Esophagus (tissue), 2 donors: ENCODE data around the gene LRFN4. TPM values are rescaled to one million over a fixed set of nuclear protein-coding genes. Genes with fewer than 3 reads are reported as not detected.

Experiments
- H3K27ac ChIP-seq, 2 donors: one replicate each; pipeline ENCODE4 v1.5.1; 2013; ENCODE audit warnings: low read depth in 2 of 2, mild to moderate bottlenecking in 2 of 2, inconsistent platforms in 1 of 2, low read length in 1 of 2, moderate library complexity in 1 of 2
- H3K27me3 ChIP-seq, 2 donors: one replicate each; pipeline ENCODE4 v1.6.1; 2013; ENCODE audit warnings: low read length in 2 of 2, control low read depth in 1 of 2, mild to moderate bottlenecking in 1 of 2; ENCODE audit not compliant: insufficient read depth in 2 of 2, control insufficient read depth in 1 of 2
- H3K36me3 ChIP-seq, 2 donors: one replicate each; pipeline ENCODE4 v1.6.1; 2013; ENCODE audit warnings: low read length in 1 of 2; ENCODE audit not compliant: control insufficient read depth in 2 of 2, insufficient read depth in 2 of 2
- H3K4me1 ChIP-seq, 2 donors: one replicate each; pipeline ENCODE4 v1.6.1; 2013; ENCODE audit warnings: low read length in 1 of 2; ENCODE audit not compliant: control insufficient read depth in 2 of 2, insufficient read depth in 2 of 2
- H3K4me3 ChIP-seq, 2 donors: one replicate each; pipeline ENCODE4 v1.5.1; 2013; ENCODE audit warnings: low read length in 2 of 2, mild to moderate bottlenecking in 2 of 2, low read depth in 1 of 2, moderate library complexity in 1 of 2
- H3K9me3 ChIP-seq, 2 donors: one replicate each; pipeline ENCODE4 v1.6.1; 2013; ENCODE audit warnings: mild to moderate bottlenecking in 2 of 2, low read depth in 1 of 2, low read length in 1 of 2, moderate library complexity in 1 of 2; ENCODE audit not compliant: control insufficient read depth in 2 of 2, insufficient read depth in 1 of 2
- WGBS, 2 donors: extraction: QIAGEN DNeasy Blood & Tissue Kit; methylation state at CpG; one replicate each; pipeline ENCODE4 v1.1.7; 2013; 5-methylcytosine and 5-hydroxymethylcytosine counted together
- polyA plus RNA-seq, 2 donors: library from polyadenylated mRNA; stranded (reverse); fragments of 200-250 nt; gene quantifications; one replicate each; pipeline ENCODE4 v1.2.3, GENCODE V29; 2013
- donor health status: healthy with polysubstance abuse.
- donor health status: Bipolar disorder and iron deficiency.

LRFN4 gene
- polyA plus RNA-seq, 2 donors: 5.4 to 9.3 TPM

DNA sequence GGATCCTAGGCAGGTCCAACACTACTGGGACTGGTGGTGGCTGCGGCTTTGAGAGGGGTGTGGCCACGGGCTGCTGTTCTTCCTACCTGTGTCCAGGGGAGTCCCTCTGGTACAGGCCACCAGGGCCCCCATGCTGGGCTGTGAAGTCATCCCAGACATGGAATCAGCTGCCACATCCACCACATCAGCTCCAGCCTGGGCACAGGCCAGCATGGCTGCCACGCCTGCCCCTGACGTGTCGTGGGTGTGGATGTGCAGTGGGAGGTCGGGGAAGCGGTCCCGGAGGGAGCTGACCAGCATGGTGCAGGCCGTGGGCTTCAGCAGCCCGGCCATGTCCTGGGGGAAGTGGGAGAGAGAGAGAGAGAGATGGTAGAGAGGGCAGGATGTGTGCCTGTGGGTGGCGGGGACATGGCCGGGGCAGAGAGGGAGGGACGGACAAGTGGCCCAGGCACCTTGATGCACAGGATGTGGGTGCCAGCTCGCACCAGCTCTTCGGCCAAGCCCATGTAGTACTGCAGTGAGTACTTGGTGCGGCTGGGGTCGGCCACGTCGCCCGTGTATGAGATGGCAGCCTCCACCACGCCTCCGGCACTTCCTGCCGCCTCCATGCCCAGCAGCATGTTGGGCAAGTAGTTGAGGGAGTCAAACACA, 6.2 kb upstream of the LRFN4 start:
- peaks cover 0 to 6% of the 10 kb centered on the region in 2 donors for H3K4me1 ChIP-seq
- peaks cover 5 to 23% of the 10 kb centered on the region in 2 donors for H3K36me3 ChIP-seq
- H3K27ac ChIP-seq: no peak overlapping the region
- no peak overlapping the region for H3K4me3 ChIP-seq
- 88 to 90% methylated on average over 23 of the region's 23 CpGs for WGBS, 2 donors
- H3K27me3 ChIP-seq: no peaks in the 10 kb centered on the region
- H3K9me3 ChIP-seq: no peaks in the 10 kb centered on the region

DNA sequence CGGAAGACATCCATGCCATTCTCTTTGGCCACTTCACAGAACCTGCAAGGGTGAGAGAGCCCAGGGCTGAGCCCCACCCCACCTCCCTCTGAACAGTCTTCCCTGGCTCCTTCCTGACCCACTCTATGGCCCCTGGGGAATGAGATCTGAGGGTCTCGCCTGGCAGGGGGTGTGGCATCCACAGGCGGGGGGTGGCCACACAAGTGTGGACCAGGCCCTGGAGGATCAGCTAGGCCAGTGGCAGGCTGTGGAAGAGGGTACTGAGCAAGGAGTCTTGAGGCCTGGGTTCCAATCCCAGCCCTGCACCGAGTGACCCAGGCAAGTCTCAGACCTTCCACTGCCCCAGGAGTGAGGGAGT, 5.6 kb upstream of the LRFN4 start:
- 84 to 90% methylated on average over 4 of the region's 4 CpGs for WGBS, 2 donors
- no peak overlapping the region for H3K27ac ChIP-seq
- no peaks in the 10 kb centered on the region for H3K9me3 ChIP-seq
- H3K27me3 ChIP-seq: no peaks in the 10 kb centered on the region
- H3K4me3 ChIP-seq: no peak overlapping the region
- H3K4me1 ChIP-seq: peaks cover 0 to 10% of the 10 kb centered on the region in 2 donors
- peaks cover 2 to 21% of the 10 kb centered on the region in 2 donors for H3K36me3 ChIP-seq

- Histone ChIP-seq H3K36me3 (peaks cover 2 to 21% of the 10 kb centered on the region in 2 donors), H3K4me3 (no peak overlapping the region), H3K9me3 (no peaks in the 10 kb centered on the region), H3K27me3 (no peaks in the 10 kb centered on the region), H3K27ac (no peak overlapping the region), H3K4me1 (peaks cover 0 to 10% of the 10 kb centered on the region in 2 donors)
- 70 to 73% methylated on average over 26 of the region's 26 CpGs for whole genome bisulfite sequencing, 2 donors
Observed at GRCh38 chr11:66851698-66852465, 5.0 kb upstream of the LRFN4 start.

- Histone ChIP-seq H3K36me3 (peaks cover 2 to 18% of the 10 kb centered on the region in 2 donors), H3K4me3 (no peak overlapping the region), H3K9me3 (no peaks in the 10 kb centered on the region), H3K27ac (no peak overlapping the region), H3K27me3 (no peaks in the 10 kb centered on the region), H3K4me1 (peaks cover 0 to 10% of the 10 kb centered on the region in 2 donors)
- 87 to 92% methylated on average over 26 of the region's 26 CpGs for WGBS, 2 donors
Observed at GRCh38 chr11:66852466-66853241, 4.2 kb upstream of the LRFN4 start.

GRCh38 chr11:66853242-66854229, 3.3 kb upstream of the LRFN4 start:
- Histone ChIP-seq H3K27me3 (no peaks in the 10 kb centered on the region), H3K4me3 (no peak overlapping the region), H3K36me3 (peaks cover 2 to 13% of the 10 kb centered on the region in 2 donors), H3K9me3 (no peaks in the 10 kb centered on the region), H3K27ac (no peak overlapping the region), H3K4me1 (peaks cover 0 to 10% of the 10 kb centered on the region in 2 donors)
- 90 to 94% methylated on average over 26 of the region's 26 CpGs for WGBS, 2 donors

GRCh38 chr11:66854231-66854661, 2.6 kb upstream of the LRFN4 start:
- H3K36me3 ChIP-seq: peaks cover 2 to 6% of the 10 kb centered on the region in 2 donors
- H3K27me3 ChIP-seq: no peaks in the 10 kb centered on the region
- 91 to 93% methylated on average over 12 of the region's 12 CpGs for WGBS, 2 donors
- no peaks in the 10 kb centered on the region for H3K9me3 ChIP-seq
- peaks cover 0 to 13% of the 10 kb centered on the region in 2 donors for H3K4me1 ChIP-seq
- H3K4me3 ChIP-seq: no peak overlapping the region
- no peak overlapping the region for H3K27ac ChIP-seq

- Histone ChIP-seq H3K27ac (no peak overlapping the region), H3K36me3 (peaks cover 0 to 5% of the 10 kb centered on the region in 2 donors), H3K4me3 (no peak overlapping the region), H3K9me3 (no peaks in the 10 kb centered on the region), H3K27me3 (no peaks in the 10 kb centered on the region), H3K4me1 (peaks cover 0 to 15% of the 10 kb centered on the region in 2 donors)
- 97 to 98% methylated on average over 15 of the region's 15 CpGs for WGBS, 2 donors
Observed at GRCh38 chr11:66854729-66855211, 2.1 kb upstream of the LRFN4 start.

- Histone ChIP-seq H3K4me3 (peak overlapping the region; percentile 54 to 57), H3K9me3 (no peaks in the 10 kb centered on the region), H3K27me3 (no peaks in the 10 kb centered on the region), H3K36me3 (peaks cover 0 to 6% of the 10 kb centered on the region in 2 donors), H3K27ac (peak overlapping the region; percentile 81 to 93), H3K4me1 (peaks cover 0 to 15% of the 10 kb centered on the region in 2 donors)
- WGBS, 2 donors: 5 to 6% methylated on average over 43 to 51 of the region's 51 CpGs
Observed at GRCh38 chr11:66855574-66856495, 1.0 kb upstream of the LRFN4 start.
